DMS 273 treated with DMSO at 0.1 percent for 48 hours (cell line): ENCODE data around the gene ALS2CL.

Experiments
- DNase-seq: peaks from one replicate; lab custom pipeline; 2025; lab: John Stamatoyannopoulos, UW

The ALS2CL gene

GRCh38 chr3:46664971-46665762 lies 28.3 kb downstream of the ALS2CL start:
- DNase-seq, result no peak

GRCh38 chr3:46664188-46664970 lies 29.1 kb downstream of the ALS2CL start:
- no peak for DNase-seq

- DNase-seq, result no peak
Observed at GRCh38 chr3:46663591-46664135, 29.8 kb downstream of the ALS2CL start.

- no peak for DNase-seq
Observed at GRCh38 chr3:46662771-46663551, 30.5 kb downstream of the ALS2CL start.

GRCh38 chr3:46661776-46662766 lies 31.4 kb downstream of the ALS2CL start:
- no peak for DNase-seq

- DNase-seq, result no peak
Observed at GRCh38 chr3:46660543-46661523, 32.6 kb downstream of the ALS2CL start.

- DNase-seq, result no peak
Observed at GRCh38 chr3:46660003-46660402, 33.5 kb downstream of the ALS2CL start.

GRCh38 chr3:46659285-46659684 lies 34.2 kb downstream of the ALS2CL start:
- DNase-seq, result no peak

- DNase-seq, result peak; percentile 37
Observed at GRCh38 chr3:46656778-46657556, 36.5 kb downstream of the ALS2CL start.

- DNase-seq, result no peak
Observed at GRCh38 chr3:46655271-46655670, 38.2 kb downstream of the ALS2CL start.

- no peak for DNase-seq
Observed at GRCh38 chr3:46651084-46651483, 42.4 kb downstream of the ALS2CL start.

GRCh38 chr3:46649436-46649835 lies 44.0 kb downstream of the ALS2CL start:
- no peak for DNase-seq

- no peak for DNase-seq
Observed at GRCh38 chr3:46648096-46648495, 45.4 kb downstream of the ALS2CL start.

- no peak for DNase-seq
Observed at GRCh38 chr3:46646700-46647099, 46.8 kb downstream of the ALS2CL start.

- no peak for DNase-seq
Observed at GRCh38 chr3:46643701-46644100, 49.8 kb downstream of the ALS2CL start.

GRCh38 chr3:46642971-46643370 lies 50.5 kb downstream of the ALS2CL start:
- DNase-seq, result no peak

GRCh38 chr3:46640927-46641326 lies 52.6 kb downstream of the ALS2CL start:
- no peak for DNase-seq

GRCh38 chr3:46639221-46639620 lies 54.3 kb downstream of the ALS2CL start:
- DNase-seq, result no peak

GRCh38 chr3:46634856-46635255 lies 58.6 kb downstream of the ALS2CL start:
- DNase-seq, result no peak
